Right hindlimb (tissue), 1 donor: ENCODE data around the gene PALM2AKAP2.
A peak's percentile ranks its signal among the peaks of the same experiment; 100 is the strongest.
"Not testable (repeated sequence)": the region's sequence is repeated elsewhere in the genome, so short reads cannot be mapped to it uniquely, and the experiment has no call there.

Source experiments
- DNase-seq: peaks from one replicate; pipeline ENCODE4 v3.0.0-alpha.2; 2018

PALM2AKAP2 gene

GRCh38 chr9:109811876-109812275, 31.9 kb downstream of the PALM2AKAP2 start:
- no peak for DNase-seq

GRCh38 chr9:109812331-109812730, 32.3 kb downstream of the PALM2AKAP2 start:
- DNase-seq = no peak

- DNase-seq = no peak
These were observed 32.9 kb downstream of the PALM2AKAP2 start for GRCh38 chr9:109812818-109813281.

- DNase-seq = no peak
These were observed 33.3 kb downstream of the PALM2AKAP2 start for GRCh38 chr9:109813303-109813702.

- DNase-seq = no peak
These were observed 33.8 kb downstream of the PALM2AKAP2 start for GRCh38 chr9:109813829-109814228.

- DNase-seq = no peak
These were observed 35.5 kb downstream of the PALM2AKAP2 start for GRCh38 chr9:109815366-109815947.

- DNase-seq = peak; percentile 59
These were observed 36.5 kb downstream of the PALM2AKAP2 start for GRCh38 chr9:109816490-109816889.

- DNase-seq = no peak
These were observed 37.3 kb downstream of the PALM2AKAP2 start for GRCh38 chr9:109817146-109817845.

- DNase-seq = peak; percentile 82
These were observed 38.0 kb downstream of the PALM2AKAP2 start for GRCh38 chr9:109817846-109818472.

- no peak for DNase-seq
These were observed 41.7 kb downstream of the PALM2AKAP2 start for GRCh38 chr9:109821711-109822110.

- not testable (repeated sequence) for DNase-seq
These were observed 45.4 kb downstream of the PALM2AKAP2 start for GRCh38 chr9:109825383-109825782.

GRCh38 chr9:109826559-109826958, 46.6 kb downstream of the PALM2AKAP2 start:
- no peak for DNase-seq

GRCh38 chr9:109828254-109828653, 48.3 kb downstream of the PALM2AKAP2 start:
- no peak for DNase-seq
